HepG2 (cell line): ENCODE data around the gene NOVA2. TPM values are rescaled to one million over a fixed set of nuclear protein-coding genes. Genes with fewer than 3 reads are reported as not detected.

Source experiments
- ARID5B ChIP-seq: IDR thresholded peaks from 2 replicates; pipeline ENCODE4 v1.4.0; 2020; ENCODE audit warnings: mild to moderate bottlenecking, missing genetic modification reagents
- BORCS8-MEF2B ChIP-seq: sonication (generic); formaldehyde crosslinking; IDR thresholded peaks from 2 replicates; pipeline ENCODE4 v1.8.0; 2022; ENCODE audit warnings: mild to moderate bottlenecking, missing genetic modification reagents
- CEBPZ ChIP-seq: IDR thresholded peaks from 2 replicates; pipeline ENCODE4 v1.6.1; 2012; ENCODE audit warnings: low read length, improper control_type of control experiment
- NKX3-1 ChIP-seq: sonication (generic); formaldehyde crosslinking; IDR thresholded peaks from 2 replicates; pipeline ENCODE4 v1.5.0; 2020; ENCODE audit warnings: missing genetic modification reagents
- NR2F1 ChIP-seq, 2 experiments: fragments of 450-650 bp in 1 of 2; formaldehyde crosslinking in 1 of 2; IDR thresholded peaks; 2 replicates each; pipeline versions ENCODE4 v1.5.0 to v1.6.1; 2016 to 2020; ENCODE audit warnings: mild to moderate bottlenecking in 1 of 2, missing compliant biosample characterization in 1 of 2, missing genetic modification reagents in 1 of 2, moderate library complexity in 1 of 2
- RFX5 ChIP-seq: IDR thresholded peaks from 2 replicates; pipeline ENCODE4 v1.6.1; 2011; ENCODE audit warnings: low read depth, low read length, improper control_type of control experiment
- ZBTB26 ChIP-seq: IDR thresholded peaks from 2 replicates; pipeline ENCODE4 v1.6.1; 2016; ENCODE audit warnings: missing compliant biosample characterization, missing genetic modification reagents, borderline replicate concordance
- ZNF660 ChIP-seq: sonication (generic); formaldehyde crosslinking; IDR thresholded peaks from 2 replicates; pipeline ENCODE4 v1.5.1; 2020; ENCODE audit warnings: mild to moderate bottlenecking, low read depth, missing genetic modification reagents, borderline replicate concordance
- ZNF687 ChIP-seq: sonication (generic); formaldehyde crosslinking; IDR thresholded peaks from 2 replicates; pipeline ENCODE4 v1.5.1; 2020; ENCODE audit warnings: mild to moderate bottlenecking, missing genetic modification reagents, moderate library complexity
- ZNF710 ChIP-seq: sonication (generic); formaldehyde crosslinking; IDR thresholded peaks from 2 replicates; pipeline ENCODE4 v1.5.0; 2020; ENCODE audit warnings: mild to moderate bottlenecking, missing genetic modification reagents, borderline replicate concordance
- ZNF788 ChIP-seq: sonication (generic); formaldehyde crosslinking; IDR thresholded peaks from 2 replicates; pipeline ENCODE4 v1.5.0; 2020; ENCODE audit warnings: mild to moderate bottlenecking, missing genetic modification reagents, borderline replicate concordance
- polyA plus RNA-seq, 8 experiments: library from polyadenylated mRNA; depleted of rRNA in 3 of 8; stranded (reverse) in 7 of 8; unstranded in 1 of 8; fragments of >200 nt; fragmentation: Illumina TruSeq in 4 of 8; extraction: Trizol in 4 of 8; gene quantifications; 2 replicates each; pipeline versions ENCODE4 v1.2.1 to v1.2.3, GENCODE V29; 2011 to 2016; ENCODE audit warnings: low read depth in 4 of 8, missing spikeins in 1 of 8, mixed read lengths in 1 of 8; ENCODE audit not compliant: insufficient read depth in 1 of 8
- total RNA-seq, 5 experiments: library from RNA; depleted of rRNA; stranded (reverse); fragments of >200 nt; fragmentation: Illumina TruSeq; extraction: Trizol; gene quantifications; 2 replicates each; pipeline ENCODE4 v1.2.3, GENCODE V29; 2016; ENCODE audit warnings: low read depth in 1 of 5

The NOVA2 gene
- total and polyA plus RNA-seq, 2 of the 13 experiments (the other 11 are each of a cell fraction or from before 2014, with no cell fraction given), result not detected

GRCh38 chr19:45885556-45886426 is 87.9 kb downstream of the NOVA2 start, which contains the start of gene IRF2BP1 (continued):
- no peak for TF ChIP-seq CEBPZ
- no peak for TF ChIP-seq ARID5B
- TF ChIP-seq RFX5, result no peak
- TF ChIP-seq NR2F1 (CRISPR knock-in tag; IDR thresholded peaks at IDR 0.05), result no peak
- TF ChIP-seq ZNF687 (CRISPR knock-in tag), result peak; percentile 86
- TF ChIP-seq NKX3-1 (CRISPR knock-in tag), result no peak
- no peak for TF ChIP-seq ZNF660 (CRISPR knock-in tag)
- peak; percentile 16; the same call in 1 of the 2 replicates for TF ChIP-seq BORCS8-MEF2B (CRISPR knock-in tag)
- no peak for TF ChIP-seq ZNF710 (CRISPR knock-in tag)
- TF ChIP-seq ZNF788 (CRISPR knock-in tag), result no peak
- TF ChIP-seq ZBTB26 (CRISPR knock-in tag), result no peak
